IMR-90 (cell line): ENCODE data around the gene RAB20. TPM values are rescaled to one million over a fixed set of nuclear protein-coding genes. Genes with fewer than 3 reads are reported as not detected.

Source experiments
- ATAC-seq: fragments of 200-7000 bp; cut with Tn5 transposase; 2 replicates; pipeline ENCODE4 v1.9.1; 2020; ENCODE audit warnings: low read depth, mild to moderate bottlenecking, moderate library complexity
- BruUV-seq: library from RNA; stranded (reverse); fragments of 400-500 nt; replicated peaks from 2 replicates; lab custom pipeline; 2021; lab: Mats Ljungman, UMichigan
- CTCF ChIA-PET: fragments of 300-600 bp; formaldehyde crosslinking; extraction: SDS; loops from one replicate; lab custom pipeline; 2021; ENCODE audit warnings: antibody characterized with exemption; lab: Yijun Ruan, JAX
- POLR2A ChIA-PET: fragments of 300-600 bp; sonication (Branson Sonifier 250); formaldehyde crosslinking; loops from one replicate; lab custom pipeline; 2022; ENCODE audit warnings: antibody characterized with exemption; ENCODE audit not compliant: unreplicated experiment; lab: Charles Lee
- DNase-seq: peaks from one replicate; pipeline ENCODE4 v3.0.0; 2013
- H2AFZ ChIP-seq: replicated peaks from 2 replicates; pipeline ENCODE3; 2013; ENCODE audit warnings: low read length, mild to moderate bottlenecking; ENCODE audit not compliant: poor library complexity
- H2AK5ac ChIP-seq: 2 replicates; pipeline ENCODE4 v1.6.1; 2013; ENCODE audit warnings: low read depth, low read length, inconsistent platforms
- H2AK9ac ChIP-seq: replicated peaks from 2 replicates; pipeline ENCODE3; 2013; ENCODE audit warnings: mild to moderate bottlenecking, low read depth, low read length, moderate library complexity; ENCODE audit not compliant: poor library complexity
- H2BK120ac ChIP-seq: 2 replicates; pipeline ENCODE4 v1.6.1; 2013; ENCODE audit warnings: low read depth, low read length, inconsistent platforms
- H2BK15ac ChIP-seq: 3 replicates; pipeline ENCODE4 v1.6.1; 2013; ENCODE audit warnings: low read depth, low read length, inconsistent platforms
- H2BK20ac ChIP-seq: 2 replicates; pipeline ENCODE4 v1.6.1; 2013; ENCODE audit warnings: low read depth, mild to moderate bottlenecking, inconsistent platforms, low read length, moderate library complexity
- H2BK5ac ChIP-seq: 2 replicates; pipeline ENCODE4 v1.6.1; 2013; ENCODE audit warnings: mild to moderate bottlenecking, low read depth, low read length, inconsistent platforms; ENCODE audit not compliant: poor library complexity, severe bottlenecking
- H3K14ac ChIP-seq: replicated peaks from 2 replicates; pipeline ENCODE4 v1.6.1; 2013; ENCODE audit warnings: low read depth, low read length, inconsistent platforms
- H3K18ac ChIP-seq: 2 replicates; pipeline ENCODE4 v1.6.1; 2013; ENCODE audit warnings: low read depth, low read length, control low read depth
- H3K23ac ChIP-seq: 2 replicates; pipeline ENCODE4 v1.6.1; 2013; ENCODE audit warnings: low read depth, low read length, inconsistent platforms
- H3K27ac ChIP-seq: 2 replicates; pipeline ENCODE4 v1.5.1; 2013; ENCODE audit warnings: mild to moderate bottlenecking, control low read depth, low read length; ENCODE audit not compliant: insufficient read depth
- H3K27me3 ChIP-seq: 2 replicates; pipeline ENCODE4 v1.6.1; 2013; ENCODE audit warnings: low read length; ENCODE audit not compliant: control insufficient read depth, insufficient read depth
- H3K36me3 ChIP-seq: 2 replicates; pipeline ENCODE4 v1.6.1; 2013; ENCODE audit warnings: low read length, mixed read lengths; ENCODE audit not compliant: control insufficient read depth, insufficient read depth
- H3K4ac ChIP-seq: 2 replicates; pipeline ENCODE4 v1.6.1; 2013; ENCODE audit warnings: low read depth, low read length, inconsistent platforms
- H3K4me1 ChIP-seq: 2 replicates; pipeline ENCODE4 v1.6.1; 2013; ENCODE audit warnings: low read length, mixed read lengths; ENCODE audit not compliant: control insufficient read depth, insufficient read depth
- H3K4me2 ChIP-seq: 2 replicates; pipeline ENCODE4 v1.6.1; 2013; ENCODE audit warnings: low read depth, mild to moderate bottlenecking, control low read depth, low read length, moderate library complexity
- H3K4me3 ChIP-seq: 2 replicates; pipeline ENCODE4 v1.5.1; 2013; ENCODE audit warnings: low read depth, mild to moderate bottlenecking, control low read depth, low read length, moderate library complexity; ENCODE audit not compliant: insufficient read depth
- H3K56ac ChIP-seq: 2 replicates; pipeline ENCODE4 v1.6.1; 2013; ENCODE audit warnings: low read length, inconsistent platforms; ENCODE audit not compliant: insufficient read depth; ENCODE audit errors: extremely low read depth
- H3K79me1 ChIP-seq, 2 experiments: 2 replicates each; pipeline ENCODE4 v1.6.1; 2013; ENCODE audit warnings: low read length in 2 of 2, inconsistent platforms in 1 of 2, low read depth in 1 of 2
- H3K9ac ChIP-seq: 2 replicates; pipeline ENCODE4 v1.6.1; 2013; ENCODE audit warnings: low read depth, low read length, control low read depth
- H3K9me1 ChIP-seq: 2 replicates; pipeline ENCODE4 v1.6.1; 2013; ENCODE audit warnings: low read length, inconsistent platforms; ENCODE audit not compliant: insufficient read depth
- H3K9me3 ChIP-seq: 2 replicates; pipeline ENCODE4 v1.6.1; 2013; ENCODE audit warnings: low read length; ENCODE audit not compliant: control insufficient read depth, insufficient read depth
- H4K20me1 ChIP-seq: 2 replicates; pipeline ENCODE4 v1.6.1; 2013; ENCODE audit warnings: low read length, inconsistent platforms; ENCODE audit not compliant: insufficient read depth
- H4K5ac ChIP-seq: 2 replicates; pipeline ENCODE4 v1.6.1; 2013; ENCODE audit warnings: mild to moderate bottlenecking, low read depth, low read length, control low read depth
- H4K8ac ChIP-seq, 2 experiments: 2 replicates each; pipeline ENCODE4 v1.6.1; 2013; ENCODE audit warnings: low read depth in 2 of 2, low read length in 2 of 2, control low read depth in 1 of 2, inconsistent platforms in 1 of 2
- H4K91ac ChIP-seq: 2 replicates; pipeline ENCODE4 v1.6.1; 2013; ENCODE audit warnings: low read depth, low read length, inconsistent platforms; ENCODE audit not compliant: insufficient read depth
- CHD1 ChIP-seq: IDR thresholded peaks from 2 replicates; pipeline ENCODE4 v1.6.1; 2012; ENCODE audit warnings: low read depth, low read length, improper control_type of control experiment
- MAZ ChIP-seq: IDR thresholded peaks from 2 replicates; pipeline ENCODE4 v1.6.1; 2012; ENCODE audit warnings: low read depth, mild to moderate bottlenecking, low read length, improper control_type of control experiment, moderate library complexity, borderline replicate concordance
- NFE2L2 ChIP-seq: fragments of 150-350 bp; IDR thresholded peaks from 2 replicates; pipeline ENCODE4 v1.6.1; 2016; ENCODE audit warnings: low read depth, mild to moderate bottlenecking, low read length
- RAD21 ChIP-seq: IDR thresholded peaks from 2 replicates; pipeline ENCODE4 v1.6.1; 2012; ENCODE audit warnings: low read length, improper control_type of control experiment
- WGBS, 2 experiments: methylation state at CpG; one replicate each; pipeline versions ENCODE4 v1.1.5 to v1.1.7; 2013; ENCODE audit warnings: missing lambda C conversion rate in 2 of 2; ENCODE audit not compliant: insufficient read length in 1 of 2; ENCODE audit errors: extremely low coverage in 2 of 2; 5-methylcytosine and 5-hydroxymethylcytosine counted together
- dilution Hi-C: fragments of 300-500 bp; cut with HindIII; formaldehyde crosslinking; loops from one replicate; pipeline ENCODE4 v1.14.3; 2018; ENCODE audit warnings: low sequenced_read_pairs; ENCODE audit not compliant: unreplicated experiment
- in situ Hi-C: fragments of 300-500 bp; cut with MboI; formaldehyde crosslinking; loops from 3 replicates; pipeline ENCODE4 v1.14.3; 2019; ENCODE audit warnings: low sequenced_read_pairs, inconsistent platforms, mixed read lengths
- intact Hi-C: fragments of 100-400 bp; cut with micrococcal nuclease; formaldehyde crosslinking; loops from 2 replicates; pipeline ENCODE4 v1.10.0; 2022
- polyA plus RNA-seq, 3 experiments: library from polyadenylated mRNA; depleted of rRNA; stranded (reverse); fragments of >200 nt; gene quantifications; 2 replicates each; pipeline ENCODE4 v1.2.3, GENCODE V29; 2012; ENCODE audit warnings: low replicate concordance in 1 of 3
- total RNA-seq: library from RNA; depleted of rRNA; stranded (reverse); fragments of >200 nt; gene quantifications from 2 replicates; pipeline ENCODE4 v1.2.3, GENCODE V29; 2012
- TF ChIP-seq, protein P1 (sequence below): conservative IDR thresholded peaks from 2 replicates; pipeline ENCODE4 v1.5.1; 2012; ENCODE audit warnings: mild to moderate bottlenecking, low read depth, low read length, improper control_type of control experiment

RAB20 gene
- total and polyA plus RNA-seq, 2 of the 4 experiments (the other 2 are of a cell fraction): 3.8 to 5.1 TPM

DNA sequence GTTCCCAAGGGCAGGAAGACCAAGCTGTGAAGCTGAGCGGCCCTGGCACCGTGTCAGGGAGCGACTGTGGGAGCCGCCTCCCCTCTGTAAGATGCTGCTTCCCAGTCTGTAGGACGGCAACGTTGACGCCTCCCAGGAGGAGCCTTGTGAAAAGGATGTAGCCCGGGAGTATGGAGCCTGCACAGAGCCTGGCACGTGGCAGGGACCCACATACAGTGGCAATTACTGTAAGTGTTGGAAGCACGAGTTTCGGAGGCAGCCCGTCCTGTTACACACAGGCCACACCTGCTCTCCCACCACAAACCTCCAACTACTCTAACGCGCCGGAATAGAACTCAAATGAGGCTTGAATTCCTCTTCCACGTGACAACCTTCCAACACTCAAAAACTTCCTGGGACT, 6.6 kb downstream of the RAB20 start:
- Histone ChIP-seq H3K27ac (no peak overlapping the region), H3K56ac (no peak overlapping the region), H3K4me2 (no peak overlapping the region), H3K36me3 (0 out of 2 replicates have a peak, but pooled peaks cover 2% of the 10 kb centered on the region), H3K27me3 (no peaks in the 10 kb centered on the region), H4K5ac (no peak overlapping the region), H3K18ac (no peak overlapping the region), H3K4me1 (peaks cover 5% of the 10 kb centered on the region; the same call in 1 of the 2 replicates), H3K23ac (no peak overlapping the region), H3K4me3 (no peak overlapping the region), H2AK9ac (no peak overlapping the region), H2AK5ac (no peak overlapping the region), H3K9me1 (no peaks in the 10 kb centered on the region), H3K79me1 (peaks cover 0 to 4% of the 10 kb centered on the region in 2 experiments; a peak in 2 of 4 replicates), H2BK15ac (no peak overlapping the region), H2BK5ac (no peak overlapping the region), H3K9ac (no peak overlapping the region), H4K8ac (no peak overlapping the region), H4K20me1 (peaks cover 5% of the 10 kb centered on the region; the same call in 1 of the 2 replicates), H3K9me3 (peaks cover 2% of the 10 kb centered on the region; the same call in 1 of the 2 replicates), H2BK120ac (no peak overlapping the region), H2AFZ (no peak overlapping the region), H2BK20ac (no peak overlapping the region), H4K91ac (no peak overlapping the region), H3K4ac (no peak overlapping the region), H3K14ac (no peak overlapping the region)
- intact Hi-C loops (no loop called here), dilution Hi-C loops (no loop called here), in situ Hi-C loops (no loop called here)
- TF ChIP-seq RAD21: no peak
- TF ChIP-seq MAZ: no peak
- TF ChIP-seq, protein P1, sequence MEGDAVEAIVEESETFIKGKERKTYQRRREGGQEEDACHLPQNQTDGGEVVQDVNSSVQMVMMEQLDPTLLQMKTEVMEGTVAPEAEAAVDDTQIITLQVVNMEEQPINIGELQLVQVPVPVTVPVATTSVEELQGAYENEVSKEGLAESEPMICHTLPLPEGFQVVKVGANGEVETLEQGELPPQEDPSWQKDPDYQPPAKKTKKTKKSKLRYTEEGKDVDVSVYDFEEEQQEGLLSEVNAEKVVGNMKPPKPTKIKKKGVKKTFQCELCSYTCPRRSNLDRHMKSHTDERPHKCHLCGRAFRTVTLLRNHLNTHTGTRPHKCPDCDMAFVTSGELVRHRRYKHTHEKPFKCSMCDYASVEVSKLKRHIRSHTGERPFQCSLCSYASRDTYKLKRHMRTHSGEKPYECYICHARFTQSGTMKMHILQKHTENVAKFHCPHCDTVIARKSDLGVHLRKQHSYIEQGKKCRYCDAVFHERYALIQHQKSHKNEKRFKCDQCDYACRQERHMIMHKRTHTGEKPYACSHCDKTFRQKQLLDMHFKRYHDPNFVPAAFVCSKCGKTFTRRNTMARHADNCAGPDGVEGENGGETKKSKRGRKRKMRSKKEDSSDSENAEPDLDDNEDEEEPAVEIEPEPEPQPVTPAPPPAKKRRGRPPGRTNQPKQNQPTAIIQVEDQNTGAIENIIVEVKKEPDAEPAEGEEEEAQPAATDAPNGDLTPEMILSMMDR: no peak
- TF ChIP-seq NFE2L2: no peak
- TF ChIP-seq CHD1: no peak
- no TSS peak for BruUV-seq
- ATAC-seq (no peak), DNase-seq (no peak)
- ChIA-PET CTCF (interaction anchor here (0.6 kb wide), 1 partner anchor 21 kb away, joined by 3 read pairs; no protein-coding TSS in a partner anchor), POLR2A (no interaction called here)
- WGBS, 2 experiments: 75% methylated on average over 4 of the region's 16 CpGs; no CpG with 5 or more reads in 1 of the 2 experiments
